Eye (tissue), 1 donor: Measurements from ENCODE around the gene SPAG9.

ENCODE experiments used
- DNase-seq: peaks from one replicate; pipeline ENCODE4 v3.0.0-alpha.2; 2015

Gene SPAG9

DNA sequence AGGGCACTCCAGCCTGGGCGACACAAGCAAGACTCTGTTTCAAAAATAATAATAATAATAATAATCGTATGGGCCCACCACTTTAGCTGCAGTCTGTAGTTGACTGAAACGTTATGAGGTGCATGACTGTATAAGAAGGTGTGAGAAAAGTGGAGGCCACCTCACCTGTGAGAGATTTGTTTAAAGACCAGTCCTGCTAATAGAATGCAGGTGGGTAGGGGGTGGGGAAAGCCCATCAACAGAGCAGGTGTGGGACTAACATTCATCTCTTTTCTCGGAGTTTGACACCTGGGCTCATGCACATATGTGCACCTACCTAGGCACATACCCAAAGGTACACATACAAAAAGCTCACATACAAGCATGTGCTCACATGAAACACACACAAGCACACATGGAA lies 186.5 kb downstream of the SPAG9 start:
- no peak for DNase-seq

DNA sequence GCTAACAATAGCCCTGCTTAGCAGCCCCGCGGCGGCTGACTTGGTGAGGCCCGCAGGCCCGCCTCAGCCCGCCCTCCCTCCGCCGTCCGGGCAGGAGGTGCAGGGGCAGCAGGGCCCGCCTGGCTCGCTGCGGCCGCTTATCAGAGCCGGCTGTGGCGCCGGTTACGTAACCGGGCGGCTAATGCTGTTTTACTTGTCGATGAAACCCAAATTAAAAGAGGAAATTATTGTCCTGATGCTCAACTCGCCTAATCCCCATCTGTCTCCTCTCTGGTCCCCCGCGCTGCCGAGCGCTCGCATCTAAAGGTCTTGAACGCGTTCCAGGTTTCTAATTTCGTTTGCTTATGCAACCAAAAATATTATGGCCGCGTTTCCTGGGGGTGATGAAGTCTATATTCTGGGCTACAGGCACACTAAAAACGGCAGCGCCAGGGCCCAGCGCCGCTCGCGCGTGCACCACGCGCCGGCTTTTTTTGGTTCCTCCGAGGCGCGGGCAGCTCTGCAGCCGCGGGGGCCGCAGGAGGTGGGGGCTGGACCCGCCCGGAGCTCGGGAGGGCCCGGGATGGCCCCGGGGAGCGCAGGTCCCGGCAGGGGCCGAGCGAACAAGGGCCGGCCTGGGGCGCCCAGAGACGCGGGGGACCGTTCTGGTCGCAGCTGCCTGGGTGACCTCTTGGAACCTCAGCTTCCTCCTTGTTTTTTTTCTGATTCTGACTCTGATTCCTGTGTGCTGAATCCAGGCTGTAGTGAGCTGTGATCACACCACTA lies 189.3 kb downstream of the SPAG9 start:
- peak; percentile 90 for DNase-seq

DNA sequence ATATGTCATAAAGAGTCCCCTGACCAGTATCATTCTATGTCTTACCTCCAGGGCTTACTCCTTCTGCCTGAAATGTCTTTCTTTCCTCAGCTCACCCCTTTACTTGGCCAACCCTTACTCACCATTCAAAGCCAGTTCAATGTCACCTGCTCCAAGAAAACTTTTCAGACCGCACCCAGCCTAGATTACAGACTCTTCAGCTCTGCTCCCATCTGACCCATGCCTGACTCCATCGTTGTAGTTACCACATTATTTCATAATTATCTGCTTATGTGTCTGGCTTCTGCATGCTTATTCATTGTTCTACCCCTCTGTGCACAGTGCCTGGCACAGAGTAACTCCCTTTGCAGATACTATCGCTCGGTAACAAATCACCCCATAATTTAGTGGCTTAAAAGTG lies 192.0 kb downstream of the SPAG9 start:
- DNase-seq, result no peak

DNA sequence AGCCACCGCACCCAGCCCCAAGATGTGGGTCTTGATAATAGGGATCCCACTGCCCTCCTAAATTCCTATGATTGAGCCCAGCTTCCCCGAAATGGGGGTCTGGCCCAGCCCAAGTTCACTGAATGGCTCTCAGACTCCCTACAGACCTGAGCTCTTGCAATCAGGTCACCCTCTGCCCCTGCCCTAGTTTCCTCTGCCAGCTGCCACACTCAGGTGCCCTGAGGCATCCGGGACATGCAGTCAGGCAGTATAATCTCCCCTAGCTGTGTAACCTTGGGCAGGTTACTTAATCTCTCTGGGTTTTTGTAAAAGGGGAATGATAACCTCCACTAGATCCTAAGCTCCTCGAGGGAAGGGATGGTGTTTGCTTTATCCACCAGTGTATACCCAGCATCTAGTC lies 193.4 kb downstream of the SPAG9 start:
- no peak for DNase-seq

DNA sequence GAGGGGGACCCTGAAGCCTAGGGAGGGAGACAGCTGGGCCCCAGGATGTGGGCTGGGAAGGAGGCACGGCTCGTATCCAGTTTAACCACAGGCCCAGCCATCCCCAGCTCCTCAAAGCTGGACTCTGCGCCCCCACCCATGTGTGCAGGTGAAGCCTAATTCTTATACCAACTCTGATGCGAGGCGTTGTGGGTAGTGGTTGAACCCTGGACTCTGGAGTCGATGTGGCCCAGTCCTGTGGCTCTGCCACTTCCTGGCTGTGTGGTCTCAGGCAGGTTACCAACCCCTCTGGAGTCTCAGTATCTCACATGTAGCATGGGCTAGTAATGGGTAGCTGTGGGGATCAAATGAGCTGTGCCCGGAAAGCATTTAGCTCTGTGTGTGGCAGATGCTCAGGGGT lies 194.1 kb downstream of the SPAG9 start:
- DNase-seq, result no peak

DNA sequence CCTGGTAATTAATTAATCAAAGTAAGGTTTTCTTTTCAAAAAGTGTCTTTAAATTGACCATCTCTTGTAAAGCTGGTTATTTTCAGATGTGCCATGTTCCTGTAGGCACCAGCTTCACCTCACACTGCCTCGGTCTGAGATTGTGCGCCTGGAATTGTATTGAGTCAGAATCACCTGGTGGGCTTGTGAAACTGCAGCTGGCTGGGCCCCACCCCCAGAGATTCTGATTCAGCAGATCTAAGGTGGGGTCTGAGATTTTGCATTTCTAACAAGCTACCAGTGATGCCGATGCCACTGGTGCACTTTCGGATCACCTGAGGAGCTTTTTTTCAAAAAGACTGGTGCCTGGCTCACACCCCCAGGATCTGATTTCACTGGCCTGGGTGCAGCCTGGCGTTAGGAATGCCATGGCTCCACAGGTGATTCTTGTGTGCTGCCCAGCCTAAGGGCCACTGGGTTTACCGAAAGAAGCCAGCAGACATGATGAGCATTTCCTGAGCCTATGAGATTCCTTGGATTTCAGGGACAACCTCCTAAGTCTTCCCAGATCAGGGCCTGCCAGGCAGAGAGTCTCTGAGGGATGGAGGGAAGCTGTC lies 195.3 kb downstream of the SPAG9 start:
- no peak for DNase-seq

DNA sequence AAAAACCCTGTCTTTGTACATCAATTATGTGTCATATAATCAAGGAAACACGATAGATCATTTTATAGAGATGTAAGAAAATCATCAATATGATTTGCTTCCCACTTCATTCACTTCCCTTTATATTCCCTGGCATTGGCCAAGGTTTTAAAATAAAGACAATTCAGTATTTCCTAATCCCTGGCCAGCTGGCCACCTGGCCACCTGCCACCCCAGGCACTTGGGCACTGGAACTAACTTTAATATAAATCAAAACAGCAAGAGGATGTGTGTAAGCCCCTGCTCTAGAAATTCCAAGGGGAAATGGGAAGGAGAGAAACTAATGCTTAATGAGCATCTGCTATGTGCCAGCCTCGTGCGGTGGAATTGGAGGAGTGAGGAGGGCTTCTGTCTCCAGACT lies 195.9 kb downstream of the SPAG9 start:
- no peak for DNase-seq

DNA sequence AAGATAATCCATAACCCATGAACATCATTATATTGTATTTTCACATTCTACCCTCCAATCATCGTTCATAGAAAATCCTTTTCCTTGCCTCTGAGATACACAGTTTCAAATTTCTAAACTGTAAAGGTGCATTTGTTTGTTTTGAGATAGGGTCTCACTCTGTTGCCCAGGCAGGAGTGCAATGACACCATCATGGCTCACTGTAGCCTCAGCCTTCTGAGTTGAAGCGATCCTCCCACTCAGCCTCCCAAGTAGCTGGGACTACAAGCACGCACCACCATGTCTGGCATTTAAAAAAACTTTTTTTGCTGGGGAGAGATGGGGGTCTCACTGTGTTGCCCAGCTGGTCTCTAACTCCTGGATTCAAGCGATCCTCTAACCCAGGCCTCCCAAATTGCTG lies 196.4 kb downstream of the SPAG9 start:
- no peak for DNase-seq

DNA sequence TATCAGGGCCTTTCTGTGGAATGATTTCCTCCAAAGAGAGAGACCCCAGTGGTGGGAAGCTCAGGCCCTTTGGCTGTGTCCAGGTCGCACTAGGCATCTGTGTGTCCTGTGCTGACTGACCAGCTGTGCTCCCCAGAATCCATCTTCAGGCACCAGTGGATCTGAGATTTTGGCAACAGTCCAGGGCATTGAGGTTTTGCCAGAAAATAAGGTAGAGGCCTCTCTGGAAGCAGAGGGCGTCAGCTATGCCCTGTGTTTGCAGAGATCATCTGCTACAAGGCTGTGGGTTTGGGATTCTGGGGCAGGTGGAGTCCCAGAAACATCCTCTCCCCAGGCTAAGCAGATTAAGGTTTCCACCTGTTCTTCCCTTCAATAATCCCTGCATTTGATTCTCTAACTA lies 197.1 kb downstream of the SPAG9 start:
- no peak for DNase-seq

DNA sequence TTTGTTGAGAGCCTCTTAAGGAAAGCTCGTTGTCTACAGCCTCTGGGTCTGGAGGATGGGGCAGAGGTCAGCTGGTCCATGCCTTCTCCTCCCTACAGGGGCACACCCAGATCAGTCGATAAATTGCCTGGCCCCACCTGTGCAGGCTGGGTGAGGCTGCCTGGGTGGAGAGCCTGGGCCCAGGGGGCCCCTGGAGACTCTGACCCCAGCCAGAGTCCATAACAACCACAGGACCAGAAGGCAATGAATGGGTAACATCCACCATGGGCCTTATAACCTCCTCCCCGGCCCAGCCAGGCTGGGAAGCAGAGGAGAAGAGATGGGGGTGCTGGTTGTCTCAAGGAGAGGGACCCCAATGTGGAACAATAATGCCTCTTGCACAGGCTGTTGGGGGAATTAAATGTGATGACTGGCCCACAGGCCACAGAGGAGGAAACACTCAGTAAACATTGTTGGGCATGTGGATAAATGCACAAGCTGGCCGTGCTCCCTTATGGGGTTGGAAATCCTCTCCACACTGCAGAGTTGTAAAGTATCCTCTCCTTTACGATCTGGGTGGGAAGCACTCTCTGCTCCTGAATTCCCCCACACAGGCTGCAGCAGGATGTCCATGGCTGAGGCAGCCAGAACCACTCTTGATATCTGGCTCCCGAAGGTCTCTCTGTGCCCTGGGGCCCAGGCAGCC lies 197.8 kb downstream of the SPAG9 start:
- DNase-seq, result no peak

DNA sequence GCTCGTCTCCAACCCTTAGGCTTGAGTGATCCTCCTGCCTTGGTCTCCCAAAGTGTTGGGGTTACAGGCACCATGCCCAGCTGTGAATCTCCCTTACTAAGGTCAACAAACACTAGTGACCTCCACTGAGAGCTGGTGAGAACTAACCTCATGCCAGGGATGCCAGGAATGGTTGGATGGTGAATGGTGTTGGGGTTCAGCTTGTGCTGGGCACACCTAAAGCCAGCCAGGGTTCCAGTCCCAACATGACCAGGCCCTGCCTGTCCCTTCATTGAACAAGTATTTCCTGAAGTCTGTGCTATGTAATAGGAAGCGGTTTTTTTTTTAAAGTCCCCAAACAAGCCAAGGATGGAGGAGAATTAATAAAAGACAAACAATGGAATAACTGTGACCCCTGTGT lies 198.6 kb downstream of the SPAG9 start:
- DNase-seq, result no peak

DNA sequence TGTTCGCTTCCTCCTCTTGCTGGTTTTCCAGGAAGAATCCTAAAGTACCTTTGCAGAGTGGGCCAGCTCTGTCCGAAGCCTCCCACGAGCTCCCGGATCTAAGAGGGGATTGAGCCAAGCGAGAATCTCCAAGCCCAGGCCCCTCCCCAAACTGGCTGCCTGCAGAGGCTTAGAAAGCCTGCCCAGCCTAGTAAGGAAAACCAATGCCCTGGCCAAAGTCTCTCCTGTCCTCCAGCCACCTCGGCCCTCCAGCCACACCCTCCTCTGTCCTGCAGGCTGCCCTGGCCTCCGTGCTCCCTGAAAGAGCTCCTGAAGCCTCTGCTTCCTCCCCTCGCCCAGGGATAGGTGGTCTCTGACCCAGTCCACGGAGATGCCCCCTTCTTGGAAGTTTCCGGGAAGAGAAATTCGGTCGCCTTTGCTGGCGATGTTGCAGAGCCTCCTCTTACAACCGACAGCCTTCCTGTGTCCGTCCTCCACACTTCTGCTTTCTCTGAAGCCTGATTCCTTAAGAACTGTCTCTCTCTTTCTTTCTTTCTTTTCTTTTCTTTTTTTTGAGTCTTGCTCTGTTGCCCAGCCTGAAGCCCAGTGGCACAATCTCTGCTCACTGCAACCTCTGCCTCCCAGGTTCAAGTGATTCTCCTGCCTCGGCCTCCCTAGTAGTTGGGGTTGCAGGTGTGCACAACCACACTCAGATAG lies 199.6 kb downstream of the SPAG9 start:
- no peak for DNase-seq

DNA sequence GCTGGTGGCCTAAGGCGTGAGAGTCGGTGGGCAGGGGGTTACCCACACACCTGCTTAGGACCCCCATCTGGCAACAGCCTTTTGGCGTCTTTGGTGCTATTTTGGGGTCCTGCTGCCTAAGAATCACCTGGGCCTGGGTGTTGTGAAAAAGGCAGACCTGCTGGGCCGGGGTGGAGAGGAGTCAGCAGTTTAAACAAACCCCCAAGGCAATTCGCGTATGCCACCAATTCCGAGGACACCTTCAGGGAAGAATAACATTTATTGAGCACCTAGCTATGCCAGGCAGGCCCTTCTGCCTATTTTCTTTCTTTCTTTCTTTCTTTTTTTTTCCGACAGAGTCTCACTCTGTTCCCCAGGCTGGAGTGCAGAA lies 200.6 kb downstream of the SPAG9 start:
- DNase-seq, result no peak

DNA sequence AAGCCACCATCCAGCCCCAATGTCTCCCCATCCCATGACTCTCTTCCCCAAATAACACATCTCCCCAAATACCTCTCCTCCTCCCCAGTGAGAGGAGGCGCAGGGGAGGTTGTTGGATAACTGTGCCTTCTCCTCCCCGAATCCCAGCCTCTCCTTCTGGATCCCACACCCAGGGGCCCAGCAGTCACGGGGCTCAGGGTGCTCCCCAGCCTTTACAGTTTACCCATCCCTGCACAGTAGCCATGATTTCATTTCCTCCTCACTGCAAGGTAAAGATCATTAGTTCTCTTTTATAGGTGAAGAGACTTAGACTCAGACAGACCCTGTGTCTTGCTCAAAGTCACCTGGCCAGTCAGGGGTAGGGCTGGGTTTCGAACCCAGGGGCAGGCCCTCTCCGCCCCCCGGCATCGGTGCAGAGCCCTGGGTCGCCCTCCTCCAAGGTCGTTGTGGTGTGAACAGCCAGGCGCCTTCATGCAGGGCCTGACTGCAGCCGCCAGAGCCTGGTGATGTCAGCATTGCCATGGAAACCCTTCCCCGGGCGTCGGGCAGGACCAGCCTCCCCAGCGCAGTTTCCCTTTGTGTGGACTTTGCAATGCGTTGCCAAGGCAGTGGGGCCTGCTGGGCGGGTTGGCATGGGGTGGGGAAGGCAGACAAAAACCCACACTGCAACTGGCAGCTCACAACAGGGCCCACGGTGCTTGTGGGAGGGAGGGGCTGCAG lies 201.2 kb downstream of the SPAG9 start:
- DNase-seq, result peak; percentile 97

DNA sequence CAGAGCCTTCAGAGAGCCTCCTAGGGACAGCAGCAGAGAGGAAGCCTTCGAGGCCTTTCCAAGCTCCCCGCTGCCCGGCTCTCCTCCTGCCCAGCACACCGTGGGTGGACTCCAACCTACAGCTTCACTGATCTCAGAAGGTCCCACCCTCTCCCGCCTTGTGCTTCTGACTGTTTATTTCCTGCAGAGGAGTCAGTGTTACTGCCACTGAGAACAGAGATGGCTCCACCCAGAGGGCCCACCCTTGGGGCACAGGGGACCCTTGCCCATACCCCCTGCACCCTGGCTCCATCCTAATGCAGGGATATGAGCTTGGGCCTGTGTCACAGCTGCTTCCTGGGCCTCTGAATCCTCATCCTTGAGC lies 201.8 kb downstream of the SPAG9 start:
- DNase-seq, result no peak

DNA sequence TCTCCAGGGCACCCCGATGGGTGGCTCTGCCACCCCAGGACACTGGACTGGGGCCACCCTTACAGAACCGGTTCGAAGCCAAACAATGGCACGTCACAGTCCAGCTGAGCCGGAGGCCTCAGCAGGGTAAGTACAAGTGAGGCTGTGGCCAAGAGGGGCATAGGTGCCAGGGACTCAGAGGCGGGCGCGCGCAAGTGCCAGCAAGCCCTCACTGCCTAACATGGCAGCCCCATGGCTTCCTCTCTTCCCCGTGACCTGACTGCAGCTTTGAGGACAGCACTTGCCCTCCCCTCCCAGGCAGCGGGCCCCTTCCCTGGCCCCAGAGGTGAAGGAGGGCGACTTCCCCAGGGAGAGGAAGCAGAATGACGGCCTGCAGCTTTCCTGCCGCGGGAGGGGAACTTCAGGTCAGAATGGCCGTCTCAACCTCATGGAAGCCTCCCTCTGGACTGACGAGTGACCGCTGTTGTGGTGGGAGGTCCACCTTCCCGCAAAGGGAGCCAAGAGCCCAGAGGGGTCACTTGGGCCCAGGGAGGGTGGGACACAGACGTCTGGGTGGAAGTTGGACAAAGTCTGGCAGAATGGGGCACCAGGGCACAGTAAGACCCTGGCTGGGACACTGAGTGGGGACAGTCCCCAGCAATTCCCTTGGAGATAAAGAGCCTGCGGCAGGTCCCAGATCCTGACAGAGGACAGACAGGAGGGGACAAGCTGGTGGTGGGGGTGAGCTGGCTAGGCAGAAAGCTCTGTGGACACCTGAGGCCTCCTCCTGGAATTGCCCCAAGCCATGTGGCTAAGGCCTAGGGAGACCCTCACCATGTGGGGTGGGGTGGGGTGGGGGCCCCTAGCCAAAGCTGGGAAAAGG lies 202.4 kb downstream of the SPAG9 start:
- DNase-seq, result no peak

DNA sequence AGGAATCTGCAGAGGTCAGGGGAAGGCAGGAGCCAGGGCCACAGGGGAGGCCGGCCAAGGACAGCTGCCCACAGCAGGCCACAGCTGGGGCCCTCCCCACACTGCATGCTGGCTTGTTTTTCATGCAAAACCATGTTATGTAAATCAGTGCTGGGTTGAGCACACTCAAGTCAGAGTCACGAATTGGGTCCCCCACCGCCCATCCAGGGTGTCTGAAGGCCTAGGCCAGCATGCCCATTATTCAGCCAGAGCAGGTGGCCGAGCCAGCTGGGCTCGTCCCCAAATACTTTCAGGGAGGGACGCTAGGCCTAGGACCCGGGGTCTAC lies 203.3 kb downstream of the SPAG9 start:
- no peak for DNase-seq

DNA sequence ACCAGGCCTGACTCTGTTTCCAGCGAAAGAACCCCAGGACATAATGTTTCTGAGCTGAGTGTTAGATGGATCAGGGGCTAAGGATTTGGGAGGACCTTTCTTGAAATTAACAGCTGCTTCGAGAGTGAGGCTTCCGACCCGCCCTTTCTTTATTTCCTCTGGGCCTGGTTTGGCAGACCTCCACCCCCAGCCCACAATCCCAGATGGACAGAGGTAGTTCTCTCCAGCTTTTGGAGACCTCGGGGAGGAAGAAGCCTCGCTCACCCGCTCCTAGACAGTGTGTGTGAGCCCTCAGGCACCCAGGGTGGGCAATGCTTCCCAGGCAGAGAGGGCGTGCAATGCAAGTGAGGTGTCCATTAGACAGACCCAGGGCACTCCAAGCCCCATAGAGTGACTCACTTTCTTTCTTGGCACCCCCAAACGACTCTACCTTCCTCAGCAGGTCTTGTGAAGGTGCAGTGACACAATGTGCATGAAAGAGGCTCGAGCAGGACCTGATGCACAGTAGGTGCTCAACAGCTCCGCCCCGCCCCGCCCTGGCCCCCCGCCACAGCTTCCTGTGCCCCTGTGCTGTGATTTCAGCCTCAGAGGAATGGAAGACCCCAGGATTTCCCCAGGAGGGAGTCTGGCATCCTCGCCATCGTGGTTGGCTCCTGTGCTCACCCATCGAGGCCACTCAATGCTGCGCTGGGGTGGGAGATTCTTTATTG lies 203.8 kb downstream of the SPAG9 start:
- no peak for DNase-seq

DNA sequence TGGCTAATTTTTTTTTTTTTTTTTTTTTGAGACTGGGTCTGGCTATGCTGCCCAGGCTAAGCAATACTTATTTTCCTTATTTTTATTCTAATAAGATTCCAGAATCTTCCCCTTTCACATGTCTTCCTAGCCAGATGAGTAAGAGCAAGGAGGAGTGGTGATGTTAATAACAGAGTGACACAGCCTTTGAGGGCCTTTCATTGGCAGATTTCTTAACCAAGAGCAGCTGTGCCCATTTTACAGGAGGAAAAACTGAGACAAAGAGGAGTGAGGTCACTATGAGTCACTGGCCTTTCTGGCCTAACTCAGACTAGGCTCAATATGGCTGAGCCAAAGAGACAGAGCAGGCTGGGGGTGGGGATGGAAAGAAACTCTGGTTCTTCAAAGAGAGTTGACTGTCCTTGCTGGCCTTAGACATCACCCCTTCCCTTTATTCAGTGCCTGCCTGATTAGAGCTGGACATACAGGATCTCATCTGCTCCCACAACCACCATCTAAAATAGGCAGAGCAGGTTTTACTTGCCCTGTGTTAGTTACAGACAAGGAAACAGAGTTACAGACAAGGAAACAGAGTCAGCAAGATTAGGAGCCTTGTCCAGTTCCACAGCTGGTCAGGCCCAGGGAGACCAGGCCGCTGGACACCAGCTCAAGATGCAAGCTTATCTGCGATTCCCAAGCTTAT lies 204.5 kb downstream of the SPAG9 start:
- DNase-seq, result no peak

DNA sequence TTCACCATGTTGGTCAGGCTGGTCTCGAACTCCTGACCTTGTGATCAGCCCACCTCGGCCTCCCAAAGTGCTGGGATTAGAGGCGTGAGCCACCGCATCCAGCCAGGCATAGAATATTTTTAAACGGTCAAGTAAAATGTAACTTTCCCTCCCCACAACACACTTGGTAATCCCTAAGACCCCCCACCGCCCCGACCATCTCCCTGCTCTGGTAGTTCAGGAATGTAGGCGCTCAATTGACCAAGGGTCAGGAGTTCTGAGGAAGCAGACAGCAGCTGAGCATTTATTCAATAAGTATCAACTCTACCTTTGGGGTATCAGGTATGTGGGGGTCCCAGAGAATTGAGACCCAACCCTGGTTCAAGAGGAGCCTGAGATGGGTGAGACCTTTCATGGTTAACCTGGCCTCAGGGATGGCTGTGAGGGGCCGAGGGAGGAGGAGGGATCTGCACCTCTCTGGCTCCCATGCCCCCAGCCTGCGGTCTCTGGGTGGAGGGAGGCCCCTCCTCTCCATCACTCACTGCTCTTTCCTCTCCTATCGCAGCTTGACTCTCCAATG lies 206.1 kb downstream of the SPAG9 start:
- DNase-seq, result no peak

DNA sequence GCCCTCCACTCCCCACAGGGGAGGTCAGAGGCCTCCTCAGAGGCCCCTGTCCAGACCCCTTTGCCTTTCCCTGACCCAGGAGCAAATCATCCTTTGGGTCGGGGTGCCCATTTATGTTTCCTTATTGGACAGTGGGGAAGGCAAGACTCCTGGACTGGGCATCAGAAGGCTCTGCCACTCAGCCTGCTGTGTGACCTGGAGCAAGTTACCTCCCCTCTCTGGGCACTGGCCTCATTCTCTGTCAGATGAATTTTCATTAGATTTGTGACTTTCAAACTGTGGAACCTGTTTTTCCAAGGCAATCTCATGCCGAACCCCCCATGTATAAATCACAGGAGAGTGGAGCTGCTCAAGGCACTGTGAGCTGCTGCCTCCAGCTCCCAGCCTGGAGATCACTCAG lies 207.5 kb downstream of the SPAG9 start:
- DNase-seq, result no peak
